Medulla oblongata (tissue), 1 donor: ENCODE results near the gene PSMA5.
"Not testable (repeated sequence)": the region's sequence is repeated elsewhere in the genome, so short reads cannot be mapped to it uniquely, and the experiment has no call there.

Source experiments
- DNase-seq: peaks from one replicate; pipeline ENCODE4 v3.0.0-alpha.2; 2015; ENCODE audit errors: extremely low spot score

Gene PSMA5

DNA sequence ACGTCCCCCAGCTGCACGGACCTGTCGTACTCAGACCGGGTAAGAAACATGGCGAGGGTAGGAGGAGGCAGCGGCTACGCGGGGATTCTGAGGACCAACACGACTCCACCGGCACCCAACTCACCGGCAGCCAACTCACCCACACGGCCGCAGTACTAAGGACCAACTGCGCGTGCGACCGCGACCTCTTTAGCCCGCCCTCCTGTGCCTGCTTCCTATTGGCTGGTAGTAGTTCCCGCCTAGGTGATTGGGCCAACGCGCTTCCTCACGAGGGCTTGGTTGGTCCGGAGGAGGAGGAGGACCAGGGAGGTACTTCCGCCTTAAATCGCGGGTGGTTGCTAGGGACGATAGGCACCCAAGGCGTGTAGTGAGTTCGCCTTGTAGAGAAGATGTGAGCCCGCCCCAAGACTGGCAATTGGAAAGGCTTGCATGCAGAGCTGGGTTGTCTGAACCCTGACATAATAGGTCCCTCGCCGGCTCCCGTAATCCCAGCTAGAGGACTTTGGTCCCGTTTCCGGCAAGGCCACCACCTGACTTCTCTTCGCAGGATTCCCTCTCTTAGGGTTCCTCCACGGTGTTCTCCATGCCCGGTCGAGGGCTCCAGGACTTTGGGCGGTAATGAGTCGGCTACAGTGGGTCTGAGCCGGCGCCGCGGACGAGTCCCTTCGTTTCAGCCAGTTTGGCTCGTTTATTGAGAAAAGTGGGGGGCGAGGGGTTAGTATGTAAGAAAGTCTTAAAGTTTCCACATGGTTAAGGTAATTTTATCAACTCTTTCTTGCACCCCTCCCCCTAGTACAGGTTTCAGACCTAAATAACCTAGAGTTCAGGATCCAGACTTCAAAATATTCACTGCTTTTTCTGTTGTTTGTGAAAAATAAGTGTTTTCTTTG, at the start of gene PSMA5:
TSS of gene PSMA5 (minus strand) at position 168 of the 890 bp plus-strand sequence. CDS start at position 50, 118 bp downstream.
- peak; percentile 99 for DNase-seq

DNA sequence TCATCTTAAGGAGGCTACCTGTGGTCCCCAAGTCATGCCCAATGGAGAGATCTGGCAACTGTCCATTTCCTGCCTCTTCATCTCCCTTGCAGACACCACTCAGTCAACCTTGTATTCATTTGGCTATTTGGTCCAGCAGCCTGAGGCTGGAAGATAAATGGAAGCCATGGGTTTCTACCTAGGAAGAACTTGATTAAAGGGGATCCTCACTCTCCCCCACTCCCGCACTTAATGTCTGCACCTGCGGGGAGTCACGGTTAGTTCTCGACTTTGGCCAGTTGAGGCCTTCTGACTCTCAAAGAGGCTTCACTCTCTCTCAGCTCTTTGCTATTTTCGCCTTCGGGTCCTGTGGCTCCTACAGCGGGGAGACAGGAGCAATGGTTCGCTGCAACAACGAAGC, 49.0 kb upstream of the PSMA5 start:
- no peak for DNase-seq

DNA sequence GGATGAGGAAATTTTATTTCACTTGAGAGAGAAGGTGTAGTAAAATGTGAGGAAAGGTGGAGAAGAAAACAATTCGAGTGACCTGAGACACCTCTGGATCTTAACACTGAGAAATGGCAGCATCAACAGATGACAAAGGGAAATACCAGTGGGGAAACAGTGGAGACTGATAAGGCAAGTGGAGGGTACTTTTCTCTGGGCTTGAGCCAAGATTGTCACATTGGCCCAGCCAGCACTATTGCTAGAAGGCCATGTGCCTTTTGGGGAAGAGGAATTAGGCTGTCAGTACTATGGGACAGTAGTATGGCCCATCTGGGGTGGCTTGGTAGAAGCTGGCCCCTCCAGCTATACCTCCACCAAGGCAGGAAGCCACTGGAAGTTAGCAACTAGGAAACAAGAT, 48.4 kb upstream of the PSMA5 start:
- DNase-seq, result no peak

DNA sequence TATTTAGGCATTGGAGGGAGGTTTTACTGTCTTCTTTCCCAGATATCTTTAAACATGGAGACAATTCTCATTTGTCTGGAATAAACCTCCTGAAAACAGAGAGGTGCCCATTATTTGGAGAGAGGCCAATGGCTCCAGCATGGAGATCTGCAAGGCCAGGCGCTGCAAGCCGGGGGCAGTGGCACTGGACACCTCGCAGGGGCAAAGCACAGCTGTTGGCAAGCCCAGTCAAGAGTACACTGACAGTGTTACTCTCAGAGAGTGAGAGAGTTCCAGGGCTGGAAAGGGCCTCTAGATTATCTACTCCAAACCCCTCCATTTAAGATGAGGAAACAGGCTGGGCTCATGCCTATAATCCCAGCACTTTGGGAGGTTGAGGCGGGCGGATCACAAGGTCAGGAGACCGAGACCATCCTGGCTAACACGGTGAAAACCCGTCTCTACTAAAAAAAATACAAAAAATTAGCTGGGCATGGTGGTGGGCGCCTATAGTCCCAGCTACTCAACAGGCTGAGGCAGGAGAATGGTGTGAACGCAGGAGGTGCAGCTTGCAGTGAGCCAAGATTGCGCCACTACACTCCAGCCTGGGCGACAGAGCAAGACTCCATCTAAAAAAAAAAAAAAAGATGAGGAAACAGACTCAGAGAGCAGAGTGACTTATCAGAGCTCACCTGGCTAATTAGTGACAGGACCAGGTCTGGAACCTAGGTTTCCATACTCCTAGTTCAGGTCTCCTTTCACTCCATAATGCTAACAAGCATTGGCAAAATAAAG, 47.2 kb upstream of the PSMA5 start:
- not testable (repeated sequence) for DNase-seq

DNA sequence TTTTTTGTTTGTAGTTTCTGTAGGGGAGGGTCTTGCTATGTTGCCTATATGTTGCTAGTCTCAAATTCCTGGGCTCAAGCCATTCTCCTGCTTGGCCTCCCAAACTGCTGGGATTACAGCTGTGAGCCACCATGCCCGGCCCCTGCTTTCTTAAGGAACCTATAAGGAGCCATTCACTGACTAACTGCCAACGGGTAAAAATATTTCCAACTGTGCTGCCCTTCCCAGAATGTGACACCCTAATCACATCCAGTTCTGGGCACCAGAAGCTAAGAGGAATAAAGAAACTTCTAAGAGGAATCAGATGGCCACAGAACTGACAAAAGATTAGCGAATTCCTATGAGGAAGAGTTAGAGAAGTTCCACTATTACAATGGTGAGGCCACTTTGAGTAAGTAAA, 46.5 kb upstream of the PSMA5 start:
- DNase-seq, result no peak

DNA sequence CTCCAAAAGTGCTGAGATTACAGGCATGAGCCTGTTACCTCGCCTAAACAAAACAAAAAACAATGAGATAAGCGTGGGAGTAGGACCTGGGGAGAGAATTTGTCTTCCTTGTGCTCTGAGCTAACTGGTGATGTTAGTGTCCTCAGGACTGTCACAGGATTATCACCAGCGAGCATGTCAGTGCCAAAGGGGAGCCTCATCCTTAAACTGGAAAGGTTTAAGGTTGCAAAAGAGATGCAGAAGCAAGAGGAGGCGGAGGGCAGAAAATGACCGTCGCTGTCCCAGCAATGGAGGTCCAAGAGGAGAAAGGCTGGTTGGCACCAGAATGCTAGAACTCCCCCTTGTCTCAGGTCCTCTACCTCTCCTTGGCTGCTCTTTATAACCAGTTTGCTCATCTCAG, 44.0 kb upstream of the PSMA5 start:
- no peak for DNase-seq

DNA sequence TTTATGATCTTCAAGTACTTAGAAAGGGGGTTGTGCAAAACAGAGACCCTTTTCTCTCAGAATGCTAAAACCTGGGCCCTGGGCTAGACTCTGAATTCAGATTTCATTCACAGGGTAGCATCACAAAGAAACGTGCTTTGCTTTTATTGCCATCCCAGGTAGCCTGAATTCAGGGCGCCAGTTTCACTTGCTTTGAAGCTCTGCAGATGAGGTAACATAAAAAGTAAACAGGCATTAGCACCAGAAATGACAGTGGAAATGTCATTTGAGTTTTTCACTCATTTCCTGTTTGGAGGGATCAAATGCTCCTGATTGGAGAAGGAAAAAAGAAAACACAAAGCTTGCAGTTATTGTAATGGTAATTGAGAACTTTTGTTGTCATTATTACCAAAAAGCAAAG, 42.7 kb upstream of the PSMA5 start:
- no peak for DNase-seq

DNA sequence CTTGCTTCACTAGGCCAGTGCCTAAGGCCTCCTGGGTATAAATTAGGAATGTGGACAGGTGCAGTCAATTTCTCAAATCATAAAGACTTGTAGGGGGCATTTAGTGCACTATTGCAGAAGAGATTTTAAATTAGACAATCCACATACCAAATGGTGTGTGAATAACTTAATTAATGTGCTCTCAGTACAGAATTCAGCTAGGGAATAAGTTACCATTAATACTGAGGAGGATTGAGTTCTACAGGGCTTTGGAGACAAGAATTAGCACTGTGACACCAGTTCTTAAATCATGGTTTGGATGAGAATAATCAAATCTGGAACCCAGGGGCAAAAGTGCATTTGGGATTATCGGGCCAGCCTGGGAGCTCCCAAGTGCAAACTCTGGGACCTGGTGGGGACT, 41.8 kb upstream of the PSMA5 start:
- DNase-seq, result no peak

DNA sequence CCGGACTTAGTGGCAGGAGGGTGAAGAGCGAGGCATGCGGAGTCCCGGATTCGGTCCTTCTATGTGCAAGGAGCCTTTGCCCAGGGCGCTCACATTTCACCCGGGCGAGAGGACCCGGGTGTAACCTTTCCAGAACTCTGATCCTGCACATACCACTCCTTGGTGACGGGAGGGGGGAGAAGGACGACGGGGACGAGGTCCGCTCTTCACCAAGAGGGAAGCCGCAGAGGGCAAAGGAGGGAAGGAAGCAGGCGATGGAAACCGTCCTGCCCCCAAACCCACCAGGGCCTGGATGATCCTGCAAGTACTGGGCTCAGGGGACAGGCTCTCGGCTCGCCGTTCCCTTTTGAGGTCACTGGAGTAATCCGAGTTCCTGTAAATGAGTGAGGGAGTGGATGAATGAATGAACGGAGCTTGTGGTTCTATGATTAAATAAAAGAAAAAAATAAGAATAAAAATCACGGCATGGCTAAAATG, 41.1 kb upstream of the PSMA5 start:
- DNase-seq, result no peak

DNA sequence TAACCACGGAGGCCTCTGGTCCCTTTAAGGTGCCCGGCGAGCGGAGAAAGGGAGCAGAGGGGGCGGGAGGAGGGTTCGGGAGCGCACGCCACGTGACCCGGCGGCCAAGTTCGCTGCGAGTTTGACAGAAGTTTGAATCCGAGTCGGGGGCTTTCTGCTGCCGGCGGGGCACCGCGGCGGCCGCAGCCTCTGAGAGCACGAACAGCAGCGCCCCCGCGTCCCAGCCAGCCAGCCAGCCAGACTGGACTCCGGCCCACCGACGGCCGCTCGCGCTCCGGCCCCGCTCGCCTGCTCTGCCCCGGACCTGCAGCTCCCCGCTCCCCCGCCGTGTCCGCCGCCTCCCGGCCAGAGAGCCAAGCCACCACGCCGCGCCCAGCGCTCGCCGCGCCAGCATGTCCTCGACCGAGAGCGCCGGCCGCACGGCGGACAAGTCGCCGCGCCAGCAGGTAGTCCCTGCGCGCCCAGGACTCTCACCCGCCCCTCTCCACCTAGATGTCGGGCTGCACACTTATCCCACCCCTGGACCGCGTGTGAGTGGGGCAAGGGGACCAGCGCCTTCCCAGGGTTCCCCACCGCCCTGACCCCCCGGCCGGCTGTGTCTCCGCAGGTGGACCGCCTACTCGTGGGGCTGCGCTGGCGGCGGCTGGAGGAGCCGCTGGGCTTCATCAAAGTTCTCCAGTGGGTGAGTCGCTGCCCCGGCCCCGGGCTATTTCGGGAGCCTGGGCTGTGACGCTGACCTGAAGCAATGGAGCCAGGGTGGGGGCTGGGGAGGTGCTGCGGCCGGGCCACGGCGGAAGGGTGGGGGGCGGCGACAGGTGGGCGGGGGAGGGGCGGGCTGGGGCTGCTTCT, 40.4 kb upstream of the PSMA5 start, which contains the start of gene SYPL2:
TSS of gene SYPL2 (plus strand) at position 95 of the 849 bp plus-strand sequence. CDS start at position 393, 298 bp downstream.
- DNase-seq, result no peak

DNA sequence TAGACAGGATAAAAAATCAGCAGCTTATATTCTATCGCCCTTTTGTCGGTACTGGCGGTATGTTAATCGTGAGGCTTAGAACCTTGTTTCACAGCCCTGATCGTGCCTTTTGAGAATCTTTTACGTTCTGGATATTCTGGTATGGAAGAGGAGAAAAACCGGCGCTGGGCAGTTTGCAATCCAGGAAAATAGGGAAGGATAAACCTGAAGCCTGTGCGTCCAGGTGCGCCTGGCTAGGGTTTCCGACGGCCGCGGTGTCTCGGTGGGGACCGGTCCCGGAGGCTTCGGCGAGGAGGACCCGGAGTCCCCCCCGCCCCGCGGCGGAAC, 39.8 kb upstream of the PSMA5 start:
- DNase-seq, result no peak

DNA sequence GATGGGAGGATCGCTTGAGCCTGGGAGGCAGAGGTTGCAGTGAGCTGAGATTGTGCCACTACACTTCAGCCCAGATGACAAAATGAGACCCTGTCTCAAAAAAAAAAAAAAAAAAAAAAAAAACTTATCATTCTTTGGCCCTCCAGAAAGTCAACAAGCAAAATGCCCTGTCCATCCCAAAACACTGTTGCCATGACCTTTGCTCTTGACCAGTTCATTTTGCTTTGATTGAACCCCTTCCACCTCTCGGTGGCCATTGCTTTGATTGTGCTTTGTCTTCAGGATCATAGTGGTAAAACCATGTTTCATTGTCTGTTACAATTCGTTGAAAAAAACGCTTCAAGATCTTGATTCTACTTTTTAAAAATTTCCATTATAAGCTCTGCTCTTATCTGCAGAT, 31.6 kb upstream of the PSMA5 start:
- no peak for DNase-seq

DNA sequence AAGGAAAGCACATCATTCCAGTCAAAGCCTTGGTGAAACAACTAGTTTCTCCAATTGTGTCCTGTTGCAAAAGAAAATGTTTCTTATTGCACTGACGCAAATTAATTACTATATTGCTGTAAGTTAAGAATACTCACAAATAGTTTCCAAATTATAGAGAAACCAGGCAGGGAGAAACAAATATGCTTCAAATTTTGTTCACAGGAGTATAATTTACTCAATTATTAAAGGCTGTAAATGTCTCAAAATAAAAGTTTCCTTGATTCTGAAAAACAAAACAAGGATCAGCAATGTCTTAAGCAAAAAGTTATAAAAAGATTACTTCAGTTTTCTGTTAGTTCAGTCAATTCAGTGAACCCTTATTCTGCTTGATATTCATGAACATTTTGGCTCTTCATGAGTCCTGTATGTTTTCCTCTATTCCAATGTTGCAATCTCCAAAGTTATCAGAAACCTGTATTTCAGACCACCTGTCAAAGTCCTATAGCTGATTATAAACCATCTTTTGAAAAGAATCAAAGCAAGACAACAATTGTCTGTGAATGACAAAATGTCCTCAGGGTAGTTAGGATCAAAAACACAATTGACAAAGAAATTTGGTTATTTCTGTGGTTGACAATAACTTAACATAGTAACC, 28.4 kb upstream of the PSMA5 start:
- DNase-seq, result no peak

DNA sequence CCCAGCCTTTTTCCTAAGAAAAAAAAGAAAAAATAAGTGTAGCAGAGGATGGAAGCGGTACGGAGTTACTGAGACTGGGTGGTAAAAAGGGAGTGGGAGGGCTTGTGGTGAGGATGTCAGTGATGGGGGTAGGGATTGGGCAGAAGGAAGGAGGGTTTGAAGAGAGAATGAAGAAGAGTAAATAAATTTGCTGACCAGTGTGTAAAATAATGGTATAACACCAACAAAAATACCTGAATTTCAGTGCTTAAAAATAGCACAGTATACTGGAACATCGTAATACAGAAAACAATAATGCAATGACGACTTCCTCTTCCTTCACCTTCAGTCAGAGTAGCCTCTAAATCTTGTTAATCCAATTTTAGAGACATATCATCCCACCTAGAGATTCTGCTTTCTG, 21.3 kb upstream of the PSMA5 start:
- DNase-seq, result no peak

DNA sequence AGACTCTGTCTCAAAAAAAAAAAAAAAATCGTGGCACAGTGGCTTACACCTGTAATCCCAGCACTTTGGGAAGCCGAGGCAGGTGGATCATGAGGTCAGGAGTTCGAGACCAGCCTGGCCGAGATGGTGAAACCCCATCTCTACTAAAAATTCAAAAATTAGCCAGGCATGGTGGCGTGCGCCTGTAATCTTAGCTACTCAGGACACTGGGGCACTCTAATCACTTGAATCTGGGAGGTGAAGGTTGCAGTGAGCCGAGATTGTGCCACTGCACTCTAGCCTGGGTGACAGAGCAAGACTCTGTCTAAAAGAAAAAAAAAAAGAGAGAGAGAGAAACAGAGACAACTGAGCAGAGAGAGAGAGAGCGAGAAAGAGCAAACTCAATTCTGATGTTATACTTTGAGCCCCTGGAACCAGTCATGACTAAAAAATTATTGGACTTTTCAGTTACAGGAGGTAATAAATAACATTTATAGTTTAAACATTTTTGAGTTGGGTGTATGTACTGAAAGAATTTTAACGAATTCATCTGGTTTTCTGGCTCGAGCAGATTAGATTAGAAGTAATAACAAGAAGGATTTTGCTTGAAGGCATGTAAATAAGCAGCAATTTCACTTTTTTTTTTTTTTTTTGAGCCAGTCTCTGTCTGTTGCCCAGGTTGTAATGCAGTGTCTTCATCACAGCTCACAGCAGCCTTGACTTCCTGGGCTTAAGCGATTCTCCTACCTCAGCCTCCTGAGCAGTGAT, 19.9 kb upstream of the PSMA5 start:
- DNase-seq, result not testable (repeated sequence)

DNA sequence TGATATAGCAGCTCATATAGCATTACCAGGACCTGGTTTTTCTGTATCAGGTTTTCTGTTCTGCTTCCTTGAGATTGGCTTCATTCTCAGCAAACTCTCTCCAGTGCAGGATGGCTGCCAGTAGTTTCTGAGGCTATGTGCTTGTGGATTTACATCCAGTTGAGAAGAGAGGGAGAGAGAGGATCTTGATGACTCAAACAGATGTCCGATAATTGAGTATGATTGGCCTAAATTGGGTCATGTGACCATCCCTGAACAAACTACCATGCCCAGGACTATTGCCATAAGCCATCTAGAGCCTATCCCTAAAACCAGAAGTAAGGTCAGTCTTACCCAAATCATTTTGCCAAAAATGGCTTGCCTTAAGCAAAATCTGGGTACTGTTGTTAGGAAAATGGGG, 18.1 kb upstream of the PSMA5 start:
- DNase-seq, result no peak

DNA sequence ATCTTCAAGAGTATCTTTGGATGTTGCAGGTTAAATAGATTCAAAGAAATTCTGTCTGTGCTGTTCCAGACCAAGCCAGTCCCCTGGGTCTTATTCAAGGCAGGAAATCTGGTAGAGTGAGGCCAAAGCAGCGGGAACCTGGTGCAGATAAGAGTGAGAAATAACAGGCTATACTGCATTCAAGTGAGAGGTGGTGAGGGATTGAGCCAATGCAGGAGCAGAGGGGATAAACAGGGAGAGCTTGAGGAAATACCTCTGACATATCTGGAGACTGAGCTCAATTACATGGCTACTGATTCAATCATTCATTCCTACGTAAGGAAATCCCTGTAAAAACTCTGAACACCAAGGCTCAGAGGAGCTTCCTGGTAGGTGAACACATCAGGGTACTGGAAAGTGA, 17.2 kb upstream of the PSMA5 start:
- DNase-seq, result no peak

DNA sequence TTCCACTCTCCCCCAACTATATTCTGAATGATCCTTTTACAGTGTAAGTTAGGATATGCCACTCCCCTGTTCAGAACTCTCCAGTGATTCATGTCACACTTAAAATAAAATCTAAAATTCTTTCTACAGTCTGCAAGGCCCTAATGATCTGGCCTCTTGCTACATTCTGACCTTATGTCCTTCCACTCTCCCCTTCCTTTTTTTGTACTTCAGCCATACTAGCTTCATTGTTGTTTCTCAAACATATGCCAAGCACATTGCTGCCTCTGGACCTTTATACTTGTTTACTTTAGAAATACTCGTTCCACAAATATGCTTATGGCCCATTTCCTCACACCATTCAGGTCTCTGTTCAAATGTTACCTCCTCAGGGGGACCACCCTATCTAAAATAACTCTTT, 14.8 kb upstream of the PSMA5 start:
- no peak for DNase-seq

DNA sequence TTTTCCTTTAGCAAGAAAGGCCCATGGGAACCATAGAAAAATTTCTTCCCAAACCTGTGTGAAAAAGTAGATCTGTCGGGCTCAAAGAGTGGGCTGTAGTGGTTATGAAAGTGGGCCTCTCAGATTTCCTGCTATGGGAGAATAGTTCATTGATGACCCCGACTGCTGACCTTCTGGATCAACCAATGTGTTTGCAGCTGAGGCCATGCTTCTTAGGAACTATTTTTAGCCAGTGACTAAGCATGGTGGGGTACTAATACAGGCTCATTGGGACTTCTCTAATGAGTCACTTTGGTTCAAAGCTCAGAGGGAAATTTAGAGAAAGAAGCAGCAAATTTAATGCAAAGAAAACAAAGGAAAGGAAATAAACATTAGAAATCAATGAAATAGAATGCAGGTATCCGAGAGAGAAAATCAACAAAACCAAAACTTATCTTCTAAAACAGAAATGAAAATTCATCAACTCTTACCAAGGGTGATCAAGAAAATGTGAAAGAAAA, 12.6 kb upstream of the PSMA5 start:
- no peak for DNase-seq

DNA sequence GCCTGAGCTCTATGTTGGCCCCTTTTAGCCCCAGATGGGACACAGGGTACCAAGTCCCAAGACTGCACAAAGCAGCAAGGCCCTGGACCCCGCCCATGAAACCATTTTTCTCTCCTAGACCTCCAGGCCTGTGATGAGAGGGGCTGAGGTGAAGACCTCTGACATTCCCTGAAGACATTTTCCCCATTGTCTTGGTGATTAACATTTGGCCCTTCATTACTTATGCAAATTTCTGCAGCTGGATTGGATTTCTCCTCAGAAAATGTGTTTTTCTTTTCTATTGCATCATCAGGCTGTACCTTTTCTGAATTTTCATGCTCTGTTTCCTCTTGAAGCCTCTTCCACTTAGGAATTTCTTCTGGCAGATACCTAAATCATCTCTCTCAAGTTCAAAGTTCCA, 8.2 kb upstream of the PSMA5 start:
- DNase-seq, result no peak

DNA sequence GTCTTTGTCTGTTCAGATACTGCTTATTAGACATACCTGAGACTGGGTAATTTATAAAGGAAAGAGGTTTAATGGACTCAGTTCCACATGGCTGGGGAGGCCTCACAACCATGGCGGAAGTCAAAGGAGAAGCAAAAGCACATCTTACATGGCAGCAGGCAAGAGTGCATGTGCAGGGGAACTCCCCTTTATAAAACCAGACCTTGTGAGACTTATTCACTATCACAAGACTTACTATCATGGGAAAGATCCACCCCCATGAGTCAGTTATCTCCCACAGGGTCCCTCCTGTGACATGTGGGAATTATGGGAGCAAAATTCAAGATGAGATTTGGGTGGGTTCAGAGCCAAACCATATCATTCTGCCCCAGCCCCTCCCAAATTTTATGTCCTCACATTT, 7.1 kb upstream of the PSMA5 start:
- DNase-seq, result no peak
